DOHH2 (cell line): ENCODE data around the gene FLNA.

Experiments used
- H3F3A ChIP-seq: fragments of 200-600 bp; sonication (generic), shearing (Covaris generic); 2 replicates; pipeline ENCODE4 v1.6.0; 2016; ENCODE audit warnings: antibody characterized with exemption, mild to moderate bottlenecking; ENCODE audit not compliant: control insufficient read depth, insufficient read depth
- H3K27ac ChIP-seq: fragments of 200-600 bp; sonication (generic); 2 replicates; pipeline ENCODE4 v1.5.1; 2014; ENCODE audit warnings: low read depth, mild to moderate bottlenecking, low read length, moderate library complexity
- H3K27me3 ChIP-seq: fragments of 200-600 bp; sonication (generic); 2 replicates; pipeline ENCODE4 v1.6.1; 2014; ENCODE audit warnings: mild to moderate bottlenecking, low read length, mixed read lengths; ENCODE audit not compliant: control insufficient read depth
- H3K36me3 ChIP-seq: fragments of 200-600 bp; sonication (generic); 2 replicates; pipeline ENCODE4 v1.6.1; 2014; ENCODE audit warnings: mild to moderate bottlenecking, low read length, moderate library complexity, mixed read lengths; ENCODE audit not compliant: control insufficient read depth
- H3K4me1 ChIP-seq: fragments of 200-600 bp; sonication (generic); 2 replicates; pipeline ENCODE4 v1.6.1; 2014; ENCODE audit warnings: mild to moderate bottlenecking, low read length, mixed read lengths; ENCODE audit not compliant: control insufficient read depth
- H3K4me2 ChIP-seq: fragments of 200-600 bp; sonication (generic); 2 replicates; pipeline ENCODE4 v1.6.0; 2014; ENCODE audit warnings: mild to moderate bottlenecking, low read length, moderate library complexity
- H3K4me3 ChIP-seq: fragments of 200-600 bp; sonication (generic); 2 replicates; pipeline ENCODE4 v1.5.1; 2014; ENCODE audit warnings: mild to moderate bottlenecking, low read length, mixed read lengths
- H3K79me2 ChIP-seq: fragments of 200-600 bp; sonication (generic); 2 replicates; pipeline ENCODE4 v1.6.1; 2014; ENCODE audit warnings: mild to moderate bottlenecking, low read length, mixed read lengths; ENCODE audit not compliant: control insufficient read depth
- H3K9me2 ChIP-seq: fragments of 200-600 bp; sonication (generic); replicated peaks from 2 replicates; pipeline ENCODE4 v1.6.1; 2014; ENCODE audit warnings: mild to moderate bottlenecking, low read length, mixed read lengths; ENCODE audit not compliant: control insufficient read depth
- H3K9me3 ChIP-seq: fragments of 200-600 bp; sonication (generic); 2 replicates; pipeline ENCODE4 v1.6.1; 2014; ENCODE audit warnings: antibody characterized with exemption, low read length, mixed read lengths; ENCODE audit not compliant: control insufficient read depth, insufficient read depth
- H4K20me1 ChIP-seq: fragments of 200-600 bp; sonication (generic); 2 replicates; pipeline ENCODE4 v1.6.0; 2014; ENCODE audit warnings: low read depth, mild to moderate bottlenecking, antibody characterized with exemption, low read length, moderate library complexity; ENCODE audit not compliant: control insufficient read depth, insufficient read depth
- CTCF ChIP-seq: fragments of 200-600 bp; sonication (generic); IDR thresholded peaks from one replicate; pipeline ENCODE4 v1.5.1; 2014; ENCODE audit warnings: antibody characterized with exemption, mild to moderate bottlenecking, low read depth, low read length; ENCODE audit not compliant: poor library complexity, severe bottlenecking
- EZH2phosphoT487 ChIP-seq: fragments of 200-600 bp; sonication (generic); IDR thresholded peaks from 2 replicates; pipeline ENCODE4 v1.6.1; 2017; ENCODE audit warnings: borderline replicate concordance, mild to moderate bottlenecking, antibody characterized with exemption, low read length, moderate library complexity, mixed read lengths

The FLNA gene

DNA sequence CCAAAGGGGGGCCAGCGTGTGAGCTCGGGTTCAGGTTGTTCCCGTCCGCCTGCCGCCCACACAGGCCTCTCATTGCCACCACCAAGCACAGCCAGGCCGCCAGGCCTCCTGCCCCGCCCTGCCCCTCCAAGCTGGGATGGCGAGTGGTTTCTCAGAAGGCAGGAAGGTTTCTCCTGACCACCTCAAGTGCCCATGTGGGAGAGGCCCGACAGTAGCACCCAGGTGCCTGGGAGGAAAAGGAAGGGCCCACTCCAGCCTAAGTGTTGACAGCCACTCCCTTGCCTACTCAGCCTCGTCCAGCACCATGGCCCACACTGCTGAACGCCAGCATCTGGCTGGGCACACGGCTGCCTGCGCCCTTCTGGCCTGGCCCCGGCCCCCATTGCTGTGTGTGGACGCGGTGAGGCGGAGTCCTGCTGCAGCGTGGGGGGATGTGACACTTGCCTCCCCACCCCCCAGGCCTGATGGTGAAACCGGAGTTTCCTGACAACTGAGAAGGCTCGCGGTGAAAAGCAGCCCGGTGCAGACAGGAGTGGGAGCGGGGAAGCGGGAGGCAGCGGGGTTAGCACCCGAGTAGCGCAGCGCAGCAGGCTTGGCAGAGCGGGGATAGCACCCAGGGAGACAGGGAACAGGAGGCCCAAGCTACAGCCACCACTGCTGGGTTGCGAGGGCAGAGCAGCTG is 19.2 kb downstream of the FLNA start:
- peaks cover 11% of the 10 kb centered on the region; the same call in 1 of the 2 replicates for H3K36me3 ChIP-seq
- H3F3A ChIP-seq, result no peaks in the 10 kb centered on the region

DNA sequence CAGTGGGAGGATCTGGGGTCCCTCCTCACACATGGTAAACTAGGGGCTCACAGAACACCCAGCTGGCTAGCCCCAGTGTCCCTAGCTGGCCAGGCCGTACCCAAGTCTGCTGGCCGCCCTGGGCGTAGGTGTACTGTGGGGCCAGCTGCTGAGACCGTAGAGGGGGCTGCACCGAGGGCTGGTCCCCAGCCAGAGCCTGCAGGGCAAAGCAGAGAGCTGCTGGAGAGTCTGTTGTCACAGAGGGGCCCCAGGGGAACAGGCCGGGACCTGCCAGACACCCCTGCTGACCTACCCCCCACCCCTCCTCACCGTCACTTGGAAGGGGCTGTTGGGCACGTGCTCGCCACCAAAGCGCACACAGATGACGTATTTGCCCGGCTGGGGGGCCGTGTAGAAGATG is 19.9 kb downstream of the FLNA start:
- no peak for TF ChIP-seq EZH2phosphoT487
- TF ChIP-seq CTCF, result no peak
- peaks cover 11% of the 10 kb centered on the region; the same call in 1 of the 2 replicates for H3K36me3 ChIP-seq
- no peaks in the 10 kb centered on the region for H3F3A ChIP-seq
- H3K4me3 ChIP-seq, result no peak overlapping the region
- H3K9me2 ChIP-seq, result no peaks in the 10 kb centered on the region
- H3K4me2 ChIP-seq, result no peak overlapping the region
- H3K27ac ChIP-seq, result no peak overlapping the region
- no peaks in the 10 kb centered on the region for H3K79me2 ChIP-seq
- H3K9me3 ChIP-seq, result no peaks in the 10 kb centered on the region
- H3K4me1 ChIP-seq, result no peaks in the 10 kb centered on the region
- no peaks in the 10 kb centered on the region for H3K27me3 ChIP-seq
- no peaks in the 10 kb centered on the region for H4K20me1 ChIP-seq

More for the DNA sequence above, 19.2 kb downstream of the FLNA start:
- H3K9me3 ChIP-seq, result no peaks in the 10 kb centered on the region
- no peak overlapping the region for H3K4me3 ChIP-seq
- H3K4me1 ChIP-seq, result no peaks in the 10 kb centered on the region
- no peaks in the 10 kb centered on the region for H3K27me3 ChIP-seq
- H3K4me2 ChIP-seq, result no peak overlapping the region
- H3K9me2 ChIP-seq, result no peaks in the 10 kb centered on the region
- TF ChIP-seq EZH2phosphoT487 (no peak), CTCF (no peak)
- no peak overlapping the region for H3K27ac ChIP-seq
- no peaks in the 10 kb centered on the region for H3K79me2 ChIP-seq
- no peaks in the 10 kb centered on the region for H4K20me1 ChIP-seq

DNA sequence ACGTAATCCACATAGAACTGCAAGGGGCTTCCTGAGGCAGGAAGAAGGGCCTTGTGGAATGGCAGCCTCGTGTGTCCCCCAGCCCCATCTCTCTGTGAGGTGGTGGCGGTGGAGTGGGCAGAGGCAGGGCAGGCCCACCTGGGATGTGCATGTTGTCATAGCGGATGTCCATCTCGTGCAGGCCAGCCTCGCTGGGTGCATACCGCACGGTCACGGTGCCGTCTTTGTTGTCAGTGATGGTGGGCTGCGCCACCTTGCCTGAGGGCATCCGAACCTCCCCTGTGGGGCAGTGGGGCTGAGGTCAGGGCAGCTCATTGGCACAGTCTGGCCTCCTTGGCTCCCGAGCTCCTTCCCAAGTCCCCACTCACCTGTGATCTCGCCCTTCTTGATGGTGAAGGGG is 20.4 kb downstream of the FLNA start:
- H3K27ac ChIP-seq, result no peak overlapping the region
- TF ChIP-seq CTCF (no peak), EZH2phosphoT487 (no peak)
- H3K4me3 ChIP-seq, result no peak overlapping the region
- no peak overlapping the region for H3K4me2 ChIP-seq
- H3F3A ChIP-seq, result no peaks in the 10 kb centered on the region
- H4K20me1 ChIP-seq, result no peaks in the 10 kb centered on the region
- no peaks in the 10 kb centered on the region for H3K27me3 ChIP-seq
- H3K79me2 ChIP-seq, result no peaks in the 10 kb centered on the region
- no peaks in the 10 kb centered on the region for H3K9me3 ChIP-seq
- no peaks in the 10 kb centered on the region for H3K9me2 ChIP-seq
- H3K4me1 ChIP-seq, result no peaks in the 10 kb centered on the region
- H3K36me3 ChIP-seq, result peaks cover 10% of the 10 kb centered on the region; the same call in 1 of the 2 replicates
